Endothelial cell of umbilical vein (primary cell): ENCODE results near the gene OR6V1. TPM values are rescaled to one million over a fixed set of nuclear protein-coding genes. Genes with fewer than 3 reads are reported as not detected.

Source experiments
- BruUV-seq: library from RNA; stranded (reverse); fragments of 400-500 nt; replicated peaks from 2 replicates; lab custom pipeline; 2021; lab: Mats Ljungman, UMichigan
- CTCF ChIA-PET: fragments of 300-600, 350-600 bp; sonication (Branson Sonifier 250); formaldehyde crosslinking; loops from one replicate; lab custom pipeline; 2021; ENCODE audit warnings: antibody characterized with exemption, inconsistent platforms; lab: Charles Lee
- POLR2A ChIA-PET: fragments of 300-600, 350-600 bp; sonication (Branson Sonifier 250); formaldehyde crosslinking; loops from one replicate; lab custom pipeline; 2021; ENCODE audit warnings: antibody characterized with exemption, inconsistent platforms; lab: Charles Lee
- DNase-seq: peaks from one replicate; pipeline ENCODE4 v3.0.0-alpha.2; 2011; ENCODE audit warnings: low read depth, low spot score
- FAIRE-seq: peaks from 2 replicates; lab custom pipeline; 2011; peaks lifted over from hg19 to GRCh38; lab: Jason Lieb, UNC
- H2AFZ ChIP-seq: 2 replicates; pipeline ENCODE4 v1.6.0; 2012; ENCODE audit warnings: low read depth, low read length, control low read depth, inconsistent platforms
- H3K27ac ChIP-seq: 2 replicates; pipeline ENCODE4 v1.5.1; 2011; ENCODE audit warnings: low read depth, mild to moderate bottlenecking, control low read depth, low read length, moderate library complexity; ENCODE audit not compliant: insufficient read depth
- H3K27me3 ChIP-seq, 2 experiments: 2 replicates each; pipeline versions ENCODE4 v1.6.0 to v1.6.1; 2011; ENCODE audit warnings: low read length in 2 of 2, mixed read lengths in 1 of 2; ENCODE audit not compliant: control insufficient read depth in 2 of 2, insufficient read depth in 2 of 2
- H3K36me3 ChIP-seq, 2 experiments: 2 replicates in 1 of 2; 3 replicates in 1 of 2; pipeline ENCODE4 v1.5.1; 2011; ENCODE audit warnings: low read length in 2 of 2, mild to moderate bottlenecking in 1 of 2, moderate library complexity in 1 of 2; ENCODE audit not compliant: control insufficient read depth in 2 of 2, insufficient read depth in 2 of 2; ENCODE audit errors: extremely low read depth in 1 of 2
- H3K4me1 ChIP-seq: 3 replicates; pipeline ENCODE4 v1.5.1; 2011; ENCODE audit warnings: mild to moderate bottlenecking, low read length; ENCODE audit not compliant: control insufficient read depth, insufficient read depth; ENCODE audit errors: extremely low read depth
- H3K4me2 ChIP-seq: 2 replicates; pipeline ENCODE4 v1.6.1; 2011; ENCODE audit warnings: low read length, control low read depth, mixed read lengths; ENCODE audit not compliant: insufficient read depth
- H3K4me3 ChIP-seq, 3 experiments: fragments of 200-600 bp in 1 of 3; sonication (generic), shearing (Covaris generic) in 1 of 3; replicated peaks in 1 of 3; 2 replicates each; pipeline ENCODE4 v1.5.1; 2011 to 2016; ENCODE audit warnings: control low read depth in 3 of 3, low read length in 3 of 3, mild to moderate bottlenecking in 2 of 3, inconsistent platforms in 1 of 3, low read depth in 1 of 3, moderate library complexity in 1 of 3; ENCODE audit not compliant: insufficient read depth in 1 of 3
- H3K79me2 ChIP-seq: 2 replicates; pipeline ENCODE4 v1.6.0; 2012; ENCODE audit warnings: low read length, inconsistent platforms; ENCODE audit not compliant: control insufficient read depth, insufficient read depth
- H3K9ac ChIP-seq: replicated peaks from 2 replicates; pipeline ENCODE3; 2011; ENCODE audit warnings: low read length, control low read depth; ENCODE audit not compliant: insufficient read depth; ENCODE audit errors: extremely low read depth
- H3K9me1 ChIP-seq: replicated peaks from 3 replicates; pipeline ENCODE4 v1.6.0; 2011; ENCODE audit warnings: mild to moderate bottlenecking, low read length; ENCODE audit not compliant: control insufficient read depth, insufficient read depth; ENCODE audit errors: extremely low read depth
- H3K9me3 ChIP-seq: replicated peaks from 2 replicates; pipeline ENCODE4 v1.5.1; 2012; ENCODE audit warnings: low read length, inconsistent platforms; ENCODE audit not compliant: control insufficient read depth, insufficient read depth
- H4K20me1 ChIP-seq: replicated peaks from 2 replicates; pipeline ENCODE3; 2011; ENCODE audit warnings: mild to moderate bottlenecking, low read length; ENCODE audit not compliant: control insufficient read depth, insufficient read depth; ENCODE audit errors: extremely low read depth
- CTCF ChIP-seq, 2 donors: IDR thresholded peaks; 1 replicate in 1 of 2; 2 replicates in 1 of 2; pipeline ENCODE4 v1.5.1; 2011; ENCODE audit warnings: low read length in 2 of 2, mild to moderate bottlenecking in 2 of 2, moderate library complexity in 2 of 2, control low read depth in 1 of 2, inconsistent platforms in 1 of 2, low read depth in 1 of 2; ENCODE audit not compliant: insufficient read depth in 1 of 2; ENCODE audit errors: extremely low read depth in 1 of 2
- EZH2 ChIP-seq: IDR thresholded peaks from 2 replicates; pipeline ENCODE4 v1.6.1; 2012; ENCODE audit warnings: borderline replicate concordance, low read depth, mild to moderate bottlenecking, moderate library complexity, low read length, inconsistent platforms; ENCODE audit not compliant: severe bottlenecking
- FOS ChIP-seq: IDR thresholded peaks from 2 replicates; pipeline ENCODE4 v1.6.1; 2011; ENCODE audit warnings: mild to moderate bottlenecking, low read length, moderate library complexity, borderline replicate concordance; ENCODE audit not compliant: insufficient read depth
- GATA2 ChIP-seq: IDR thresholded peaks from 2 replicates; pipeline ENCODE4 v1.7.0; 2011; ENCODE audit warnings: low read depth, mild to moderate bottlenecking, moderate library complexity, mixed read lengths, low read length; ENCODE audit not compliant: insufficient read length, insufficient read depth
- JUN ChIP-seq: IDR thresholded peaks from 2 replicates; pipeline ENCODE4 v1.6.1; 2011; ENCODE audit warnings: borderline replicate concordance, low read depth; ENCODE audit not compliant: insufficient read length, insufficient read depth
- MAX ChIP-seq: IDR thresholded peaks from 2 replicates; pipeline ENCODE4 v1.6.1; 2011; ENCODE audit not compliant: insufficient read depth, insufficient read length
- MYC ChIP-seq: IDR thresholded peaks from one replicate; pipeline ENCODE4 v1.6.1; 2011; ENCODE audit warnings: mild to moderate bottlenecking, low read depth, low read length
- POLR2A ChIP-seq: IDR thresholded peaks from 2 replicates; pipeline ENCODE4 v1.6.1; 2012; ENCODE audit warnings: low read depth, mild to moderate bottlenecking, control low read depth, low read length
- POLR2AphosphoS5 ChIP-seq: IDR thresholded peaks from 2 replicates; pipeline ENCODE4 v1.6.1; 2012; ENCODE audit warnings: low read depth, mild to moderate bottlenecking, control low read depth, low read length, moderate library complexity; ENCODE audit not compliant: insufficient read depth
- dilution Hi-C: fragments of 300-500 bp; cut with MboI; formaldehyde crosslinking; loops from one replicate; pipeline ENCODE4 v1.15.0; 2019; ENCODE audit warnings: low sequenced_read_pairs; ENCODE audit not compliant: extremely low pct_ligation_motif_present
- intact Hi-C: fragments of 100-400 bp; cut with micrococcal nuclease; formaldehyde crosslinking; loops from one replicate; pipeline ENCODE4 v1.10.0; 2022
- polyA plus RNA-seq, 4 experiments: library from polyadenylated mRNA; depleted of rRNA in 3 of 4; stranded (reverse) in 3 of 4; unstranded in 1 of 4; fragments of >200 nt; gene quantifications; 2 replicates each; pipeline versions ENCODE4 v1.2.1 to v1.2.3, GENCODE V29; 2011 to 2012; ENCODE audit warnings: missing spikeins in 1 of 4
- total RNA-seq: library from RNA; stranded (reverse); gene quantifications from 2 replicates; pipeline ENCODE4 v1.2.3, GENCODE V29; 2021

OR6V1 gene
- total and polyA plus RNA-seq, 2 donors (not counting 3 experiments of a cell fraction or from before 2014, with no cell fraction given): not detected

- Histone ChIP-seq H3K9me1 (no peaks in the 10 kb centered on the region), H4K20me1 (no peaks in the 10 kb centered on the region), H3K9ac (no peak overlapping the region), H3K4me1 (no peaks in the 10 kb centered on the region), H3K27ac (no peak overlapping the region), H3K9me3 (no peaks in the 10 kb centered on the region), H3K79me2 (no peaks in the 10 kb centered on the region), H3K4me3 (no peak overlapping the region), H3K27me3 (no peaks in the 10 kb centered on the region), H2AFZ (no peak overlapping the region), H3K4me2 (no peak overlapping the region), H3K36me3 (no peaks in the 10 kb centered on the region)
- FAIRE-seq: no peak
- intact Hi-C loops (no loop called here), dilution Hi-C loops (no loop called here)
- POLR2A ChIA-PET: no interaction called here
- BruUV-seq: no TSS peak
- no peak for DNase-seq
- CTCF ChIA-PET: interaction anchor here (0.6 kb wide), 1 partner anchor 103 kb away, joined by 4 read pairs; no protein-coding TSS in a partner anchor
- no peak for TF ChIP-seq JUN
- TF ChIP-seq CTCF (IDR thresholded peaks at IDR 0.05; ENCODE audit: extremely low read depth in 1 of 2, insufficient read depth in 1 of 2, low read depth in 1 of 2, low read length in 2 of 2): no peak
- TF ChIP-seq POLR2AphosphoS5: no peak
- TF ChIP-seq FOS: no peak
- no peak for TF ChIP-seq EZH2
- TF ChIP-seq POLR2A: no peak
- TF ChIP-seq MAX: no peak
- no peak for TF ChIP-seq GATA2
- no peak for TF ChIP-seq MYC
Measured at GRCh38 chr7:143074141-143074540, 22.0 kb downstream of the OR6V1 start.
